HFF-Myc (cell line): ENCODE results near the gene CCDC92.

Source experiments
- DNase-seq: peaks from one replicate; pipeline ENCODE4 v3.0.0-alpha.2; 2011; ENCODE audit warnings: low read depth; ENCODE audit errors: extremely low read depth
- H3K4me3 ChIP-seq: replicated peaks from 2 replicates; pipeline ENCODE4 v1.5.1; 2011; ENCODE audit warnings: low read depth, mild to moderate bottlenecking, control low read depth, low read length
- CTCF ChIP-seq: IDR thresholded peaks from 2 replicates; pipeline ENCODE4 v1.5.1; 2012; ENCODE audit warnings: mild to moderate bottlenecking, low read depth, low read length, control low read depth; ENCODE audit errors: missing control alignments

Gene CCDC92

GRCh38 chr12:123936956-123937706 lies 35.5 kb downstream of the CCDC92 start:
- H3K4me3 ChIP-seq = no peak overlapping the region
- no peak for DNase-seq
- no peak for TF ChIP-seq CTCF

- DNase-seq = no peak
- H3K4me3 ChIP-seq = no peak overlapping the region
- no peak for TF ChIP-seq CTCF
Observed at GRCh38 chr12:123936471-123936870, 36.2 kb downstream of the CCDC92 start.

- DNase-seq = no peak
- no peak for TF ChIP-seq CTCF
- H3K4me3 ChIP-seq = no peak overlapping the region
Observed at GRCh38 chr12:123935956-123936355, 36.7 kb downstream of the CCDC92 start.

GRCh38 chr12:123934829-123935228 lies 37.8 kb downstream of the CCDC92 start:
- TF ChIP-seq CTCF = no peak
- peak; percentile 47 for DNase-seq

GRCh38 chr12:123934016-123934620 lies 38.5 kb downstream of the CCDC92 start:
- DNase-seq = no peak
- TF ChIP-seq CTCF = no peak
- H3K4me3 ChIP-seq = no peak overlapping the region

More at GRCh38 chr12:123934829-123935228, 37.8 kb downstream of the CCDC92 start:
- no peak overlapping the region for H3K4me3 ChIP-seq

GRCh38 chr12:123933214-123933613 lies 39.4 kb downstream of the CCDC92 start:
- no peak for DNase-seq
- TF ChIP-seq CTCF = no peak
- H3K4me3 ChIP-seq = no peak overlapping the region
